Coronary artery (tissue), 2 donors: Measurements from ENCODE around the gene NLRP3.
A peak's percentile ranks its signal among the peaks of the same experiment; 100 is the strongest.
"Not testable (repeated sequence)": the region's sequence is repeated elsewhere in the genome, so short reads cannot be mapped to it uniquely, and the experiment has no call there.

ENCODE experiments used
- DNase-seq: peaks from one replicate; pipeline ENCODE4 v3.0.0-alpha.2; 2017; ENCODE audit warnings: low spot score
- H3K27ac ChIP-seq, 2 donors: fragments of 200-600 bp; sonication (generic); one replicate each; pipeline ENCODE4 v1.5.1; 2016 to 2019
- H3K4me3 ChIP-seq: fragments of 200-600 bp; sonication (generic); 2 replicates; pipeline ENCODE4 v1.5.1; 2016; ENCODE audit warnings: mild to moderate bottlenecking, moderate library complexity
- CTCF ChIP-seq: fragments of 200-600 bp; sonication (generic); IDR thresholded peaks from one replicate; pipeline ENCODE4 v1.5.1; 2019; ENCODE audit warnings: antibody characterized with exemption

NLRP3 gene

GRCh38 chr1:247386217-247386616 is 29.8 kb upstream of the NLRP3 start:
- no peak for DNase-seq
- Histone ChIP-seq H3K27ac (no peak overlapping the region), H3K4me3 (no peak overlapping the region)
- no peak for TF ChIP-seq CTCF

GRCh38 chr1:247386687-247387086 is 29.3 kb upstream of the NLRP3 start:
- H3K4me3 ChIP-seq = no peak overlapping the region
- H3K27ac ChIP-seq = no peak overlapping the region
- no peak for DNase-seq
- TF ChIP-seq CTCF = no peak

GRCh38 chr1:247387096-247387495 is 28.9 kb upstream of the NLRP3 start:
- no peak overlapping the region for H3K4me3 ChIP-seq
- H3K27ac ChIP-seq = no peak overlapping the region
- DNase-seq = no peak
- TF ChIP-seq CTCF = no peak

- DNase-seq = no peak
- TF ChIP-seq CTCF = no peak
- Histone ChIP-seq H3K4me3 (no peak overlapping the region), H3K27ac (no peak overlapping the region)
These were observed 28.4 kb upstream of the NLRP3 start for GRCh38 chr1:247387565-247387964.

- TF ChIP-seq CTCF = peak; percentile 81
- H3K4me3 ChIP-seq = peak overlapping the region; percentile 63
- peak overlapping the region in 1 of 2 donors; percentile 56 for H3K27ac ChIP-seq
- DNase-seq = peak; percentile 81
These were observed 25.7 kb upstream of the NLRP3 start for GRCh38 chr1:247390116-247390791.

GRCh38 chr1:247390996-247391395 is 25.0 kb upstream of the NLRP3 start:
- no peak overlapping the region for H3K27ac ChIP-seq
- no peak overlapping the region for H3K4me3 ChIP-seq
- TF ChIP-seq CTCF = no peak
- no peak for DNase-seq

GRCh38 chr1:247392088-247392487 is 23.9 kb upstream of the NLRP3 start:
- H3K27ac ChIP-seq = no peak overlapping the region
- no peak for DNase-seq
- no peak for TF ChIP-seq CTCF
- no peak overlapping the region for H3K4me3 ChIP-seq

GRCh38 chr1:247395075-247395474 is 20.9 kb upstream of the NLRP3 start:
- not testable (repeated sequence) for H3K27ac ChIP-seq, DNase-seq

More at GRCh38 chr1:247395075-247395474, 20.9 kb upstream of the NLRP3 start:
- H3K4me3 ChIP-seq = not testable (repeated sequence)
